GM03348 (cell line): ENCODE measurements around the gene PGAP3.

Source experiments
- DNase-seq: peaks from one replicate; pipeline ENCODE4 v3.0.0; 2012; ENCODE audit warnings: low spot score

Gene PGAP3

GRCh38 chr17:39696731-39697130, 8.9 kb upstream of the PGAP3 start:
- DNase-seq, result no peak

GRCh38 chr17:39695089-39695474, 7.2 kb upstream of the PGAP3 start:
- DNase-seq, result no peak

DNA sequence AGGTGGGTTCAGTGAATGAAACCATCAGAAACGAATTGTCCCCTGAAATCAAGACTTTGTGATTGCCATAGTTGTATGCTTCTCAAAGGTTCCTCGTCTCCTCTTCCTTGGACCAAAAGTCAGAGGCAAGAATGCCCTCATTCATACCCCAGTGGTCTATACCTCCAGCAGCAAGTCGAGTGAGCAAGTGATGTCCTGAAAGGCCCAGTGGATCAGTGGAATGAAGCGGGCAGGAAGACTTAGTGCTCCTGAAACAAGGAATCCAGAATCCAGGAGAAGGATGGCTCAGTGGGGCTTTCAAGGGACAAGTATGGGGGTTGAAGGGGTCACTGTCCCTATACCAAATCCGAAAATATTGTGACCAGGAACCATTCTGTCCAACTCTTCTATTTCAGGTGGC, 6.7 kb upstream of the PGAP3 start:
- DNase-seq, result no peak

- no peak for DNase-seq
Observed at GRCh38 chr17:39688945-39689344, 1.1 kb upstream of the PGAP3 start.

DNA sequence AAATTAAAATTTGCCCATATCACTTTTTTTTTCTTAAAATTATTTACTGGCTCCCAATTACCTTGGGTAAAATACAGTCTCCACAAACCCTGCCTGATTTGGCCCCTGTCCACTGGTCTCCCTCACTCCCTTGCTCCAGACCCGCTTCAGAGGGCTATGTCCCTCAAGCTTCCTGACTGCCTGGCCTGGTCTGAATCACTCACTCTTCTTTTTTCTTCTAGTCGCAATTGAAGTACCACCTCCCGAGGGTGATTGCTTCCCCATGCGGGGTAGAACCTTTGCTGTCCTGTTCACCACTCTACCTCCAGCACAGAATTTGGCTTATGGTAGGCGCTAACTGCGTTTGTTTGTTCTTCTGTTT, 598 bp upstream of the PGAP3 start:
- no peak for DNase-seq

DNA sequence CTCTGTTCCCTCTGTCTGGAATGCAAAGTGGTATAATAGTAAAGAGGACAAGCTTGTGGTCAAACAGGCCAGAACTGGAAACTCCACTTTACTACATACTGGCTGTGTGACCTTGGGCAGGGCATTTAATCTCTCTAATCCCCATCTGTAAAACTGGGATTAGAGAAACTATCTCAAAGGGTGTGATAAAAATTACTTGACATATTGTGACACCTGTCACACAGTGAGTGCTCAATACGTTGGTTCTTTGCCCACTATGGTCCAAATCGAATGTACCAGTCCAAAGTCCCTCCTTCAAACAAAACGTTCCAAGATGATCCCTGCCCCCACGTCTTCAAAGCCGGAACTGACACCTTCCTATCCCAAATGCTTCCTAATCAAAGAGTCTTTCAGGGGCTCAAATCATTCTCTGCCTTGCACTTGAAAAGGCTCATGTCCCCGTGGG, 734 bp downstream of the PGAP3 start:
- DNase-seq, result no peak

GRCh38 chr17:39684369-39685192, 3.3 kb downstream of the PGAP3 start:
- no peak for DNase-seq

GRCh38 chr17:39683295-39683939, 4.4 kb downstream of the PGAP3 start:
- DNase-seq, result no peak

- DNase-seq, result no peak
Observed at GRCh38 chr17:39679521-39680192, 8.2 kb downstream of the PGAP3 start.

GRCh38 chr17:39678340-39679116, 9.3 kb downstream of the PGAP3 start:
- DNase-seq, result no peak

GRCh38 chr17:39677542-39678339, 10.1 kb downstream of the PGAP3 start:
- DNase-seq, result no peak

DNA sequence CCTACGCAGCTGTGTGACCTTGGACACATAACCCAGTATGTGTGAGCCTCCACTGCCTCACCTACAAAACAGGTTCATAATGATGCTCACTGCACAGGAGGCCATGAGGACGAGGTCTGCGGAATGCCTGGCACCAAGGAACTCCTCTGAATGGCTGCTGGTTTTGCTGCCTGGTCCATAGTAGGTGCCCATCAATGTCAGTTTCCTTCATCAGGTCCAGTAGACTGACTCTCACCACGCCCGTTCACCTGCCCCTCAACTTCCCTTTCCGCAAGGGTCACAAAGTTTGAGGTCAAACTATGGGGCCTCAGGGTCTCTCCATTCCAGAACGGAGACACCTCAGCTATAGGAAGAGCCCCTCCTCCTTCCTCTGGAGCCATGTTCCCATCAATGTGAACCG, 10.8 kb downstream of the PGAP3 start:
- no peak for DNase-seq

- no peak for DNase-seq
Observed at GRCh38 chr17:39676198-39676819, 11.5 kb downstream of the PGAP3 start.

DNA sequence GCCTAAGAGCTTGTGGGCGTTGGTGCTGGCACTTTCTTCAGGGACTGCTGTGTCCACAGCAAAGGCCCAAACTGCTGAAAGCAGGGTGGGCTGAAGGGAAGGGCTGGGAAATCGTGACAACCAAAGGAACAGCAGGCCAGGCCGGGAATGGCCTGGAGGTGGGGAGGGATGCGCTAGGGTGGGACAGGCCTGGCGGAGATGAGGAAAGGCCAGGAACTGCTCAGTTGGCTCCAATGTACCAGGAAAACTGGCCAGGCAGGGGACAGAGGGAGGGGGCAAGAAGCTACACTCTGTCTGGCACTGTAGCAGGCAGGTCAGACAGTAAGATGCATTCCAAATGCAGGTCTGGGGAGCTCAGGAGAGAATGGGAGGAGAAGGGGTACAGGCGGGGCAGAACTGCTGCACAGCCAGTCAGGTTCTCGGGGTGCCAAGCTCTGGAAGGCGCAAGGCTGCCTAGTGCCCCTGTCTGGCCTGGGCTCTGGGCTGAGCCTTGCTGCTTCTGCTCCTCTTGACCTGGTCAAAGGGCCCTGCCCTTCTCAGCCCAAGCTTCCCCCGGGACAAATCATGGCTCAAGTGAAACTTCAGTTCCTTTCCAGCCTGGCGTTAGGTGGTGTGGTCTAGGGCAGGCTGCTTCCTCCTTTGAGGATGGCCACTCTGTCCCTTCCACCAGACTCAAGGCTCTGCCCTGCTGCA, 12.3 kb downstream of the PGAP3 start:
- no peak for DNase-seq

DNA sequence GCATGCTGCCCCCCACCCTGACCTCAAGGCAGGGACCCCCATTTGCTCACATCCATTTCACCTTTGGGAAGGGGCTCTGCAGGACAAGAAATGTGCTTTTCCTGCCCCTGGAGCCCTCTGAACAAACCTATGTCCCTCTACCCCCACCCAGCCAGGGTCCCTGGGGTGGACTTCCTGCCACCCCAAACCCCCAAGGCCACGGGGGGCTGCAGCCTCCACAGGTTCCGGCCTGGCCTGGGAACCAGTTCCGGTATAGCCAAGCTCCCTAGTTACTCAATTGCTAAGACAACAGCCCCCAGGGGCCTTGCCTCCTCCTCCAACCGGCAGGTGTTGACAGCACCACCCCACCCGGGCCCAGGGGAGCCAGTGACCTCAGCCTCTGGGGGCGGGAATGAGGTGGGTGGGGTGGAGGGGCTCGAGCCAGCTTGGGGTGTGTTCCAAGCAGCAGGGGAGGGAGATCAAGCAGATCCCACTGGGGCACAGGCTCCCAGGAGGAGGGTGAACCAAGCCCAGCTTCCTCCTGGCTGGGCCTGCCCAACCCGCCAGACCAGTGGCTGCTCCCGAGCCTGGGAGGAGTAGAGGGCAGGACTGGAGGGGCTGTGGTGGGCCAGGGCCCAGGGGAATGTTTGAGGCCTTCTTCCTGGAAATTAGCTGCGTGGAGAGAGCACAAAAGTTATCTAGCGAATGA, 13.0 kb downstream of the PGAP3 start:
- DNase-seq, result no peak

DNA sequence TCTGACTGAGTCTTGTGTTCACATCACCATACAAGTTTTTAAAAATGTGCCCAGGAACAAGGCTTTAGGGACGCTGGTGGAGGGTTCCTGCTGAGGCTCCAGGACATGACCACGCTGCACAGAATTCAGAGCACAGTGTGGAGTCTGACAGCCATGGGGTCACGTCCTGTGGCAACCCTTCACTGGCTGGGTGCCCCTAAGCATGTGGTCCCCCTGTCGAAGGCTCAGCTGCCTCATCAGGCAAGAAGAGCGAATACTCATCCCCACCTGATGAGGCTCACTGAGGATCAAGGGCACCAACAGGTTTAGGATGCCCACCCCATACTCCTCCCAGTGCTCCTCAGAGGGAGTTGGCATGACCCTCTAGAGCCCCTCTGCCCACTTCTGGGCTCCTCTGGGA, 13.7 kb downstream of the PGAP3 start:
- no peak for DNase-seq

DNA sequence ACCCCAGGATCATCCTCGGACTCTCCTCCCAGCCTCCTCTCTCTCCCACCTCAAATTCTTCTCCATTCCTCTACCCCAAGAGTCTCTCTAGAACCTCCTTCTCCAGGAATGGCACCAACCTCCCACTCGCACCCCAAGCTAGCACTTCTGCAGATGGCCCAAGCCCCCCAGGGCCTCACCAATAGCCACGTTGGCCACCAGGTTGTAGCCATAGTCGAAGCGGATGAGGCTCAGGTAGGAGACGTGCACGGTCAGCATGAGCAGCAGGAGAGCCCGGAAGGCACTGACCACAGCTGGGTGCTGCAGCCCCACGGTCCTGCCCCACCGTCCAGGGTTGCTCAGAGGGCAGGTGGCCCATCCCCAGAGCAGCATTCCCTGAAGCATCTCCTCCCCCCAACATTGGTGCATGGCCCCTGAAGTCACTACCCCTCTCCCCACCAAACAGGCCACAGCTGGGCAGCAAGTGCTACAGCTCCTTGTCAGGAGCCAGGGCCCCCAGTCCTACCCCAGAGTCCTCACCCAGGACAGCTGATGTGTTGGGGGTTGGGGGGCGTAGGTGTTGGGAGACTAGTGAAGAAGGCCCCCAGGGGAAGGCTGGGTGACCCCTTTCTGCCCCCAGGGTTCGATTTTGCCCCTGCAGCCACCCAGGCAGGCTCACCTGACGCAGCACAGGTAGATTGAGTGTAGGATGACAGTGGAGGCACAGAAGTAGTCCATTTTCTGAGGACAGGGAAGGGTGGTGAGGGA, 14.3 kb downstream of the PGAP3 start:
- no peak for DNase-seq

DNA sequence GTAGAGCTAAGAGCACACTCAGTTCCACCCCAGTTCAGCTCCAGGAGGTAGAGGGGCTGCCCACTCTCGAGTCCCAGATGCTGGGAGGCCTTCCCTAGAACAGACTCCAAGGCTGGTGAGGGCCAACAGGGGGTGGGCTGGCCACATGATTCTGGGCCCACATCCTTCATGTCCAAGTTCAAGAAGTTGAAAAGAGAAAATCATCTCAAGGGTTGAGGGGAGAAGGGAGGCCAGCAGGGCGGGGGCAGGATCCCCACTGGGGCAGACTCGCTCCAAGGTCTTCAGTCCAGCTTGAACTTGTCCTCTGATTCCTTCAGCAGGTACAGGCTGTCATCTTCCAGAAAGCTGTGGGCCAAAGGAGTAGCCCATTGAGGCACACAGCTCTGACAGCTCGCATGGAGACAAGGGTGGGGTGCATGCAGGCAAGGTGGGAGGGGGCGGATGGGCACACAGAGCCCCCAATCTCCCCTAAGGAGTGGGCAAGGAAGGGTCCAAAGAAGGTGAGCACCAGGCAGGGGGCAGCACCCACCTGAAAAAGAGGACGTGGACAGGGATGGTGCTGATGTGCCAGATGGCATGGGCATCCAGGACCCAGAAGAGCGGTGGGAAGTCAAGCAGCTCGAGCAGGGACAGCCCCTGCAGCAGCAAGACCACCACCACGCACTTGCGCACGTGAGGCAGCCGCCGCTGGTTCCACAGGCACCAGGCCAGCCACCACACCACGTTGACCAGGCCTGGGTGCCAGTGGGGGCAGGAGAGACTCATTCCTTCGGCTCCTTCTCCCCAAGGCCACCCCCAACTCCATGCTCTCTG, 15.1 kb downstream of the PGAP3 start:
- DNase-seq, result no peak
